ENCODE measurements around the gene PRKG1.

PRKG1 gene

GRCh38 chr10:52064084-52064845, 990.0 kb downstream of the PRKG1 start:
- DNase-seq (ENCODE audit: low spot score): no peak

GRCh38 chr10:52066383-52066782, 992.1 kb downstream of the PRKG1 start:
- no peak for DNase-seq (ENCODE audit: low spot score)

- no peak for DNase-seq (ENCODE audit: low spot score)
Observed at GRCh38 chr10:52068485-52068884, 994.2 kb downstream of the PRKG1 start.

DNA sequence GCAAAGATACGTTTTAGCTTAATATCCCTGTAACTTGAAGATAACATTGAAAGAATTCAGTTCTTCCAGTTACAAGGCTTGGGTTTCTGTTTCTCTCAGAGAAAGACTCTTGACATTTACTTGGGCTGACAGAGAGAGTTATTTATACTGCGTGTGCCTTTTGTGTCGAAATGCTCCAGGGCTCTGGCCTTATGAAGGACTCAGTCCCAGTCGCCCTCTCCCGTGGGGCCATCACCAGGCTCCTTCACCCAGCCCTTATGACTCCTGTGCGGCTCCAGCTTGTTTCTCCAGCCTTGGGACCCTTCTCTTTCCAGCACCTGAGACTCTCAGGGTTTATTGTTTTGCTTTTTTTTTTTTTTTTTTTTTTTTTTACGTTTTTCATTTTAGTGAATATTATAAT, 997.5 kb downstream of the PRKG1 start:
- no peak for DNase-seq (ENCODE audit: low spot score)

GRCh38 chr10:52074505-52075026, 1000.3 kb downstream of the PRKG1 start:
- no peak for DNase-seq (ENCODE audit: low spot score)

DNA sequence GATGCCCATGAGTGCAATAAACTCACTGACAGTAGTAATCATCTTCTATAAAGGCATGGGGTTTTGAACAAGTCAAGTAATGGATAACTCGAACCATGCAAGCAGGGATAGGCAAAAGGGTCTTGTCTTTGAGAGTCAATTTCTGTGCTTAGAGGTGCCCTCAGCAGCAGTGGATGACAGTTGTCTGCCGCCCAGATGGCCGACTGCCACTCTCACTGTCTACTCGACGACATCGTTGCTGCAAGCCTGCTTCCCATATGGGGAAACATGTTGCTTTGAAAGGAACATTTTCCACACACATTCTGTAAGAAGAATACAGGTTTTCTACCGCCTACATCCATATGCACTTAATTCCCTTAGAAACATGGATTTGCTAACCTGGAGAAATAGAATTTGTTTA, 1003.5 kb downstream of the PRKG1 start:
- no peak for DNase-seq (ENCODE audit: low spot score)

GRCh38 chr10:52078397-52078937, 1004.2 kb downstream of the PRKG1 start:
- no peak for DNase-seq (ENCODE audit: low spot score)

GRCh38 chr10:52082307-52082706, 1008.0 kb downstream of the PRKG1 start:
- no peak for DNase-seq (ENCODE audit: low spot score)

- DNase-seq (ENCODE audit: low spot score): no peak
Observed at GRCh38 chr10:52083422-52083821, 1009.1 kb downstream of the PRKG1 start.

GRCh38 chr10:52092390-52092789, 1018.1 kb downstream of the PRKG1 start:
- no peak for DNase-seq (ENCODE audit: low spot score)

- DNase-seq (ENCODE audit: low spot score): no peak
Observed at GRCh38 chr10:52098130-52098529, 1023.8 kb downstream of the PRKG1 start.

DNA sequence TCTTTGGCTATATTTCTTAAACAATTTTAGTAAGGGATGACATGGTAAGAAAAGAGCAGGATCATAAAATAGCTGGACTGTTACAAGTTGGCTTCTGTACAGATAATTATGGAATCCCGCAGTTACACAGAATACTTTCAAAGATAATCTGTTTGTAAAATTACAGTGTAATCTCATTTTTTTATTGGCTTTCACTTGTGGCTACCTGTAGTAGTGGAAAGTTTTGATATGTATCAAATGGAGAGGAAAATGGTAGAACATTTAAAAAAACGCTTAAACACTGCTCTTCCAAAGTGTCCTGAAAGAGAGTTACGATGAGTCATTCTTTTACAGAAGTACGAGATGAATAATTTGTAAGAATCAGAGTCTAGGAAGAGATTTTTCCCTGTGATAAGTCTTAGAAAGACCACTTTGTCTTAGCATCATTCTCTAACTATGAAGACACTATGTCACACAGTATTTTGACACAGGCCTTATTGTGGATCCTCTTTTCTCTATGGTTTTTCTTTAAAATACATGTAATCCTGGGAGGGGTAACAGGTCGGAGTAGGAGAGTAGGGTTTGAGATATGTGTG, 1024.8 kb downstream of the PRKG1 start:
- DNase-seq (ENCODE audit: low spot score): no peak

- no peak for DNase-seq (ENCODE audit: low spot score)
Observed at GRCh38 chr10:52100011-52100547, 1025.8 kb downstream of the PRKG1 start.

- no peak for DNase-seq (ENCODE audit: low spot score)
Observed at GRCh38 chr10:52105301-52105700, 1031.0 kb downstream of the PRKG1 start.

DNA sequence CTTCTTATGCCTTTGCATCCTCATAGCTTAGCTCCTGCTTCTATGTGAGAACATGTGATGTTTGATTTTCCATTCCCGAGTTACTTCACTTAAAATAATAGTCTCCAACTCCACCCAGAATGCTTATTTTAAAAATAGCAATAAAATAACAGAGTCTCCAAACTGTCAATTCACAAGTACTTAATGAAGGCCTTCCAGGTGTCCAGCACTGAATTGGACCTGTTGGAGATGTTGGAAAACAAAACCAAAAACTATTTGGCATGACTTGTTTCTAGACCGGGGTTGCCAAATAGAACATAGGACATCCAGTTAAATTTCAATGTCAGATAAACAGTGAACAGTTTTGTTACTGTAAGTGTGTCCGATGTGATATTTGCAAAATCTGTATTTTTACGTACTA, 1031.7 kb downstream of the PRKG1 start:
- DNase-seq (ENCODE audit: low spot score): no peak

DNA sequence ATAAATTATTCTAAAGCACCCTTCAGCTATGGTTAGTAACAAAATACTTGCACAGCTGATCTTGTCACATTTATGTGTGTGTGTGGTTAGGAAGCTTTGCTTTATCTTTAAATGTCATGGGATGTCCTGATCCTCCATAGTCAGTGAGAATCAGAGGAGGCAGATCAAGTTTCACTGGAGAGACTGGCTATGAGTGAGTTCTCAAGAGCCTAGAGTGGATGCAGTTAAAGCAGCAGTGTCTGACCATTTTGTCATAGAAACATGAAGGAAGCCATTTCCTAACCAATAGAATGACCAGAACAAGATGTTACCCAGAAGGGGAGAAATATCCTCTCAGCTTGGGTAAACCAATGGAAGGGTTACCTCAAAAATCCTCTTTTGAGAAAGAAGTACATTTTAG, 1032.6 kb downstream of the PRKG1 start:
- no peak for DNase-seq (ENCODE audit: low spot score)

DNA sequence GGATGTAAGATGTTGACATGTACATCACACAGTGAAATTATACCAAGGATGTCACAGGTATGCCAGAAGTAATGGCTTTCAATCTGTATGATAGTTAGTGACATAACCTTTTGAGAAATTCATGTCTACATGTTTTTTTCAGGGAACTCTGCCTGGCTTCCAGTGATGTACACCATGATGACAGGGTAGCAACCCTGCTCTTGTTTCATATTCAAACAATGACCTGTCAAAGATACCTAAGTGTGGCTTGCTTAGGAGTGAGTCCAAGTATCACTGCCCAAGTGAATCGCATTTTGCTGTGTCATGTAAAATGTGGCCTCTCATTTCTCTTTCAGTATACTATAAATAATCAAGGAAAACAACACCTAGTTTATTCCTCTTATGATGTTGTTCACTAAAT, 1033.9 kb downstream of the PRKG1 start:
- DNase-seq (ENCODE audit: low spot score): no peak

DNA sequence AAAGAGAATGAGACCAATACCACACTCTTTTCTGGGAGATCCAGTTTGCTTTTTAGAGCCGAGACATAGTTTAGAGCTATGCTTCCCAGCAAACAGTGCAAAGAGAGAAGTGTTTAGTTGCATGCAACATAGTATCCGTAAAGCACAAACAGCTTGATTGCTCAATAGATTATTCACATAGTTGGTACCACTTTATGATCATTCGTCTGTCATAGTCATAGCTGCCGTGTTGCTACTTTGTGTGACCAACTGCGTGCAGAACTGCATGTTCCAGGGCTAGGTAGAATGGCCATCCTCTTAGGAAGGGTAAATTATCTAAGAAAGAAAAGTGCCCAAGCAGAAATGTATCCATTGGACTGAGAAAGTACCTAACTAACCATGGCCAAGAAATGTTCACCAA, 1036.3 kb downstream of the PRKG1 start:
- DNase-seq (ENCODE audit: low spot score): no peak

- no peak for DNase-seq (ENCODE audit: low spot score)
Observed at GRCh38 chr10:52111101-52111891, 1037.0 kb downstream of the PRKG1 start.

- no peak for DNase-seq (ENCODE audit: low spot score)
Observed at GRCh38 chr10:52115823-52116222, 1041.5 kb downstream of the PRKG1 start.

- DNase-seq (ENCODE audit: low spot score): no peak
Observed at GRCh38 chr10:52119507-52119906, 1045.2 kb downstream of the PRKG1 start.

GRCh38 chr10:52121688-52122087, 1047.4 kb downstream of the PRKG1 start:
- DNase-seq (ENCODE audit: low spot score): no peak

All from LoVo (cell line).